Lower leg skin (tissue), 3 donors: ENCODE measurements around the gene ZDHHC9.

ENCODE experiments used
- POLR2A ChIP-seq, 2 donors: fragments of 450-650 bp; IDR thresholded peaks; one replicate each; pipeline ENCODE4 v1.6.1; 2016 to 2017; ENCODE audit warnings: antibody characterized with exemption in 2 of 2, mild to moderate bottlenecking in 1 of 2, moderate library complexity in 1 of 2
- TF ChIP-seq, protein P1 (sequence below), 3 donors: fragments of 450-650 bp; IDR thresholded peaks; one replicate each; pipeline ENCODE4 v1.5.1; 2016; ENCODE audit warnings: antibody characterized with exemption in 3 of 3, mild to moderate bottlenecking in 3 of 3, moderate library complexity in 2 of 3

DNA sequence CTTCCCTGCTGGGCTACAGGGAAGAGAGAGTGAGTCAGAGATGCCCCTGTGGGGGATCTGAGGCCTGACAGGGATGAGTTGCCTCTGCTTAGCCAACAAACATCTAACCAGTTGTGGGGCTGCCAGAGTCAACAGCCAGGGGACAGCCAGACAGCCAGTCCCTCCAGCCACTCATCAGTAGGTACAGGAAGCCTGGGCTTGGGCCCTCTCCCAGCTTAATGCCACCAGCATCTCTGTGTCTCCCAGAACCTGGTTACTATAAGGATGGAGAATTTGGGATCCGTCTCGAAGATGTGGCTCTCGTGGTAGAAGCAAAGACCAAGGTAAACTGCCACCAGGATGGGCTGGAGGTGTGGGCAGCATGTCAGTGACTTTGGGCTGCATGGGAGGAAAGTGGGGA, 81.2 kb downstream of the ZDHHC9 start:
- no peak for TF ChIP-seq POLR2A (IDR thresholded peaks at IDR 0.05)
- TF ChIP-seq, protein P1, sequence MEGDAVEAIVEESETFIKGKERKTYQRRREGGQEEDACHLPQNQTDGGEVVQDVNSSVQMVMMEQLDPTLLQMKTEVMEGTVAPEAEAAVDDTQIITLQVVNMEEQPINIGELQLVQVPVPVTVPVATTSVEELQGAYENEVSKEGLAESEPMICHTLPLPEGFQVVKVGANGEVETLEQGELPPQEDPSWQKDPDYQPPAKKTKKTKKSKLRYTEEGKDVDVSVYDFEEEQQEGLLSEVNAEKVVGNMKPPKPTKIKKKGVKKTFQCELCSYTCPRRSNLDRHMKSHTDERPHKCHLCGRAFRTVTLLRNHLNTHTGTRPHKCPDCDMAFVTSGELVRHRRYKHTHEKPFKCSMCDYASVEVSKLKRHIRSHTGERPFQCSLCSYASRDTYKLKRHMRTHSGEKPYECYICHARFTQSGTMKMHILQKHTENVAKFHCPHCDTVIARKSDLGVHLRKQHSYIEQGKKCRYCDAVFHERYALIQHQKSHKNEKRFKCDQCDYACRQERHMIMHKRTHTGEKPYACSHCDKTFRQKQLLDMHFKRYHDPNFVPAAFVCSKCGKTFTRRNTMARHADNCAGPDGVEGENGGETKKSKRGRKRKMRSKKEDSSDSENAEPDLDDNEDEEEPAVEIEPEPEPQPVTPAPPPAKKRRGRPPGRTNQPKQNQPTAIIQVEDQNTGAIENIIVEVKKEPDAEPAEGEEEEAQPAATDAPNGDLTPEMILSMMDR (IDR thresholded peaks at IDR 0.05), result no peak
